WTC11 (cell line): ENCODE results near the gene PHF14. TPM values are rescaled to one million over a fixed set of nuclear protein-coding genes. Genes with fewer than 3 reads are reported as not detected.

Source experiments
- ATAC-seq: fragments of 200-7000 bp; cut with Tn5 transposase; 2 replicates; pipeline ENCODE4 v1.10.0; 2021; ENCODE audit warnings: mild to moderate bottlenecking, moderate library complexity
- CTCF ChIA-PET: fragments of 300-600 bp; sonication (Branson Sonifier 250); formaldehyde crosslinking; loops from one replicate; lab custom pipeline; 2021; ENCODE audit warnings: antibody characterized with exemption; lab: Charles Lee
- POLR2A ChIA-PET: fragments of 350-600 bp; sonication (Branson Sonifier 250); formaldehyde crosslinking; loops from one replicate; lab custom pipeline; 2021; ENCODE audit warnings: antibody characterized with exemption; lab: Charles Lee
- DNase-seq: peaks from one replicate; pipeline ENCODE4 v3.0.0; 2021; ENCODE audit warnings: low spot score
- H3K27ac Mint-ChIP-seq: 2 replicates; pipeline ENCODE4 v1.8.0; 2021; ENCODE audit warnings: mixed read lengths
- H3K27me3 Mint-ChIP-seq: 2 replicates; pipeline ENCODE4 v1.8.0; 2021; ENCODE audit warnings: low read depth, mild to moderate bottlenecking, moderate library complexity, mixed read lengths
- H3K36me3 Mint-ChIP-seq: 2 replicates; pipeline ENCODE4 v1.8.0; 2021; ENCODE audit warnings: mixed read lengths
- H3K4me1 Mint-ChIP-seq: 2 replicates; pipeline ENCODE4 v1.8.0; 2022; ENCODE audit warnings: mixed read lengths
- H3K4me3 Mint-ChIP-seq: 2 replicates; pipeline ENCODE4 v1.8.0; 2021; ENCODE audit warnings: mild to moderate bottlenecking, moderate library complexity, mixed read lengths
- H3K9me3 Mint-ChIP-seq: 2 replicates; pipeline ENCODE4 v1.8.0; 2021; ENCODE audit warnings: mixed read lengths
- ATF3 ChIP-seq: sonication (generic); formaldehyde crosslinking; conservative IDR thresholded peaks from 2 replicates; pipeline ENCODE4 v1.8.1; 2022; ENCODE audit warnings: mild to moderate bottlenecking, missing genetic modification reagents
- CDX4 ChIP-seq: fragments of 250-450 bp; sonication (Bioruptor Pico); IDR thresholded peaks from 2 replicates; pipeline ENCODE4 v1.9.0; 2021; ENCODE audit warnings: moderate library complexity, mild to moderate bottlenecking, inconsistent platforms, borderline replicate concordance
- CREM ChIP-seq: sonication (generic); formaldehyde crosslinking; IDR thresholded peaks from 2 replicates; pipeline ENCODE4 v1.8.1; 2022; ENCODE audit warnings: mild to moderate bottlenecking, missing genetic modification reagents, moderate library complexity
- CTCF ChIP-seq: fragments of 200-600 bp; IDR thresholded peaks from 2 replicates; pipeline ENCODE4 v1.8.0; 2022; ENCODE audit warnings: antibody characterized with exemption
- ELF4 ChIP-seq: sonication (generic); formaldehyde crosslinking; IDR thresholded peaks from 2 replicates; pipeline ENCODE4 v1.8.1; 2022; ENCODE audit warnings: low read depth, mild to moderate bottlenecking, moderate library complexity, missing genetic modification reagents
- FOXP4 ChIP-seq: sonication (generic); formaldehyde crosslinking; IDR thresholded peaks from 2 replicates; pipeline ENCODE4 v1.8.0; 2022; ENCODE audit warnings: mild to moderate bottlenecking, missing genetic modification reagents
- GRHL2 ChIP-seq: fragments of 250-450 bp; sonication (Bioruptor Pico); IDR thresholded peaks from 2 replicates; pipeline ENCODE4 v1.8.0; 2022; ENCODE audit warnings: mild to moderate bottlenecking, moderate library complexity; ENCODE audit not compliant: insufficient replicate concordance, severe bottlenecking
- JAZF1 ChIP-seq: fragments of 250-450 bp; sonication (Bioruptor Pico); IDR thresholded peaks from 2 replicates; pipeline ENCODE4 v1.9.0; 2021; ENCODE audit warnings: moderate library complexity, mild to moderate bottlenecking, inconsistent platforms
- NR2C2 ChIP-seq: sonication (generic); formaldehyde crosslinking; IDR thresholded peaks from 2 replicates; pipeline ENCODE4 v1.8.0; 2022; ENCODE audit warnings: mild to moderate bottlenecking, missing genetic modification reagents
- OVOL2 ChIP-seq: fragments of 250-450 bp; sonication (Bioruptor Pico); IDR thresholded peaks from 2 replicates; pipeline ENCODE4 v1.9.0; 2021; ENCODE audit warnings: mild to moderate bottlenecking, borderline replicate concordance
- PRDM15 ChIP-seq: sonication (generic); formaldehyde crosslinking; IDR thresholded peaks from 2 replicates; pipeline ENCODE4 v1.8.0; 2022; ENCODE audit warnings: missing genetic modification reagents
- SOX15 ChIP-seq: fragments of 250-450 bp; sonication (Bioruptor Pico); IDR thresholded peaks from 2 replicates; pipeline ENCODE4 v1.9.0; 2021; ENCODE audit warnings: mild to moderate bottlenecking
- TCF7 ChIP-seq: sonication (generic); formaldehyde crosslinking; IDR thresholded peaks from 2 replicates; pipeline ENCODE4 v1.8.0; 2022; ENCODE audit warnings: mild to moderate bottlenecking, low read depth, missing genetic modification reagents, moderate library complexity
- TEAD1 ChIP-seq: sonication (generic); formaldehyde crosslinking; IDR thresholded peaks from 2 replicates; pipeline ENCODE4 v1.8.0; 2022; ENCODE audit warnings: mild to moderate bottlenecking, missing genetic modification reagents
- TP53 ChIP-seq: sonication (generic); formaldehyde crosslinking; IDR thresholded peaks from 2 replicates; pipeline ENCODE4 v1.8.1; 2023; ENCODE audit warnings: mild to moderate bottlenecking, missing genetic modification reagents
- USF2 ChIP-seq: sonication (generic); formaldehyde crosslinking; IDR thresholded peaks from 2 replicates; pipeline ENCODE4 v1.8.1; 2023; ENCODE audit warnings: mild to moderate bottlenecking, missing genetic modification reagents, moderate library complexity
- ZNF138 ChIP-seq: sonication (generic); formaldehyde crosslinking; conservative IDR thresholded peaks from 2 replicates; pipeline ENCODE4 v1.8.1; 2022; ENCODE audit warnings: mild to moderate bottlenecking, moderate library complexity, missing genetic modification reagents
- ZNF416 ChIP-seq: fragments of 250-450 bp; sonication (Bioruptor Pico); IDR thresholded peaks from 2 replicates; pipeline ENCODE4 v1.9.0; 2021; ENCODE audit warnings: mild to moderate bottlenecking, inconsistent platforms
- total RNA-seq: library from RNA; stranded (reverse); gene quantifications from 3 replicates; pipeline ENCODE4 v1.2.3, GENCODE V29; 2021

PHF14 gene
- total RNA-seq, 1 experiment from 2014 or later = 47.7 TPM

GRCh38 chr7:11168650-11169170 lies 195.0 kb downstream of the PHF14 start:
- no peak overlapping the region for H3K27ac Mint-ChIP-seq
- no peaks in the 10 kb centered on the region for H3K27me3 Mint-ChIP-seq
- no peak for TF ChIP-seq CREM
- TF ChIP-seq ZNF416 (CRISPR knock-in tag) = no peak
- TF ChIP-seq CTCF = no peak
- no peak for TF ChIP-seq ZNF138 (CRISPR knock-in tag)
- POLR2A ChIA-PET = no interaction called here
- CTCF ChIA-PET = no interaction called here
- H3K9me3 Mint-ChIP-seq = no peaks in the 10 kb centered on the region
- no peaks in the 10 kb centered on the region for H3K4me1 Mint-ChIP-seq
- H3K36me3 Mint-ChIP-seq = no peaks in the 10 kb centered on the region
- ATAC-seq = no peak
- no peak for DNase-seq
- no peak overlapping the region for H3K4me3 Mint-ChIP-seq

GRCh38 chr7:11170175-11170574 lies 196.5 kb downstream of the PHF14 start:
- no peak for ATAC-seq
- no peak overlapping the region for H3K4me3 Mint-ChIP-seq
- H3K27me3 Mint-ChIP-seq = no peaks in the 10 kb centered on the region
- no peak for DNase-seq
- TF ChIP-seq CDX4 (no peak), NR2C2 (CRISPR knock-in tag) (no peak), TP53 (CRISPR knock-in tag) (no peak), PRDM15 (CRISPR knock-in tag) (no peak), ZNF138 (CRISPR knock-in tag) (no peak), SOX15 (CRISPR knock-in tag) (no peak), USF2 (CRISPR knock-in tag) (no peak), JAZF1 (CRISPR knock-in tag) (no peak), ATF3 (CRISPR knock-in tag) (no peak), GRHL2 (CRISPR knock-in tag) (no peak), TEAD1 (CRISPR knock-in tag) (no peak), ELF4 (CRISPR knock-in tag) (no peak), OVOL2 (no peak), FOXP4 (CRISPR knock-in tag) (no peak), TCF7 (CRISPR knock-in tag) (no peak)
- H3K36me3 Mint-ChIP-seq = no peaks in the 10 kb centered on the region
- H3K4me1 Mint-ChIP-seq = no peaks in the 10 kb centered on the region
- ChIA-PET POLR2A (no interaction called here), CTCF (no interaction called here)
- H3K27ac Mint-ChIP-seq = no peak overlapping the region
- no peaks in the 10 kb centered on the region for H3K9me3 Mint-ChIP-seq
